ENCODE results near the gene APOL5.
"Not testable (repeated sequence)": the region's sequence is repeated elsewhere in the genome, so short reads cannot be mapped to it uniquely, and the experiment has no call there.

The APOL5 gene

GRCh38 chr22:35711336-35711735, 6.3 kb upstream of the APOL5 start:
- DNase-seq: no peak

GRCh38 chr22:35712672-35713071, 5.0 kb upstream of the APOL5 start:
- DNase-seq: no peak

- no peak for DNase-seq
Measured at GRCh38 chr22:35719212-35719875, 1.7 kb downstream of the APOL5 start.

- DNase-seq: no peak
Measured at GRCh38 chr22:35721960-35722359, 4.3 kb downstream of the APOL5 start.

- DNase-seq: peak; percentile 75
Measured at GRCh38 chr22:35725521-35725920, 7.8 kb downstream of the APOL5 start.

GRCh38 chr22:35726398-35726797, 8.7 kb downstream of the APOL5 start:
- DNase-seq: no peak

- DNase-seq: no peak
Measured at GRCh38 chr22:35726933-35727332, 9.3 kb downstream of the APOL5 start.

- no peak for DNase-seq
Measured at GRCh38 chr22:35727436-35727835, 9.8 kb downstream of the APOL5 start.

- no peak for DNase-seq
Measured at GRCh38 chr22:35728639-35729308, 11.1 kb downstream of the APOL5 start.

GRCh38 chr22:35729309-35729698, 11.6 kb downstream of the APOL5 start:
- no peak for DNase-seq

- DNase-seq: no peak
Measured at GRCh38 chr22:35731321-35731720, 13.6 kb downstream of the APOL5 start.

GRCh38 chr22:35732116-35732515, 14.4 kb downstream of the APOL5 start:
- no peak for DNase-seq

- no peak for DNase-seq
Measured at GRCh38 chr22:35733036-35733435, 15.4 kb downstream of the APOL5 start.

- DNase-seq: no peak
Measured at GRCh38 chr22:35733791-35734516, 16.3 kb downstream of the APOL5 start.

GRCh38 chr22:35734517-35734827, 16.8 kb downstream of the APOL5 start:
- DNase-seq: no peak

- DNase-seq: no peak
Measured at GRCh38 chr22:35735542-35735941, 17.9 kb downstream of the APOL5 start.

GRCh38 chr22:35736166-35736565, 18.5 kb downstream of the APOL5 start:
- no peak for DNase-seq

GRCh38 chr22:35736701-35737100, 19.0 kb downstream of the APOL5 start:
- no peak for DNase-seq

- not testable (repeated sequence) for DNase-seq
Measured at GRCh38 chr22:35737886-35738285, 20.2 kb downstream of the APOL5 start.

- DNase-seq: no peak
Measured at GRCh38 chr22:35739076-35739930, 21.6 kb downstream of the APOL5 start.

- no peak for DNase-seq
Measured at GRCh38 chr22:35739931-35740380, 22.3 kb downstream of the APOL5 start.

- no peak for DNase-seq
Measured at GRCh38 chr22:35740616-35741015, 22.9 kb downstream of the APOL5 start.
